Coronary artery (tissue), 2 donors: ENCODE measurements around the gene CHRNE.
"Not testable (repeated sequence)": the region's sequence is repeated elsewhere in the genome, so short reads cannot be mapped to it uniquely, and the experiment has no call there.

Experiments used
- DNase-seq: peaks from one replicate; pipeline ENCODE4 v3.0.0-alpha.2; 2017; ENCODE audit warnings: low spot score
- H3K27ac ChIP-seq, 2 donors: fragments of 200-600 bp; sonication (generic); one replicate each; pipeline ENCODE4 v1.5.1; 2016 to 2019
- H3K4me3 ChIP-seq: fragments of 200-600 bp; sonication (generic); 2 replicates; pipeline ENCODE4 v1.5.1; 2016; ENCODE audit warnings: mild to moderate bottlenecking, moderate library complexity
- TF ChIP-seq, protein P1 (sequence below): fragments of 200-600 bp; sonication (generic); IDR thresholded peaks from one replicate; pipeline ENCODE4 v1.5.1; 2019; ENCODE audit warnings: antibody characterized with exemption

CHRNE gene

DNA sequence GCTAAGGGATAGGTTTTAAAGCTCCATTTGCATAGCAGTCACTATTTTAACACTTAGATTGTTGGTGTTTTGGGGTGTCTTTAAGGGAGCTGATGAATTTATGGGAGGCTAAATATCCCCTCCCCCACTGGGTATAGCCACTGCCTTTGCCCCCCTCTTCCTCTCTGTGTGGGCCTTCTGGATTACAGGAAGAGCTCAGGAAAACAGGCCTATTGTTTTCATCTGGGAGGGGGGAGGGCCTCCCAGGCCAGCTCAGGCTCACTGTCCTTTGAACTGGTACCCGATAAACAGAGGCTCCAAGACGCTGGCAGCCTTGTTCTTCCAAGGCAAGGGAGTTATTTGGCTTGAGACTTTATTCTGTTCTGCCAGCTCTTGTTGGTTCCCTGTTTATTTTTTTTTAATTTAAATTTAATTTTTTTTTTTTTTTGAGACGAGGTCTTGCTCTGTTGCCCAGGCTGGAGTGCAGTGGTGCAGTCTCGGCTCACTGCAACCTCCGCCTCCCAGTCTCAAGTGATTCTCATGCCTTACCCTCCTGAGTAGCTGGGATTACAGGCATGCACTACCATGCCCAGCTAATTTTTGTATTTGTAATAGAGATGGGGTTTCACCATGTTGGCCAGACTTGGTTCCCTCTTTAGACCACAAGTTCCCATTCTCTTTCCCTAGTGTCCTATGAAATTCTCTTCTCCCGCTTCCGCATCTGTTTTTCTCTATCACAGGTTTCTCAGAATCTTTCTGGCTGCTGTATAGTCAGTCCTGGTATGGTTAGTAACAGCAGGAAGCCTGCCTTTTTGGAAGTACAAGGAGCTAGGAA lies 44.6 kb downstream of the CHRNE start:
- no peak for DNase-seq
- Histone ChIP-seq H3K27ac (peak overlapping the region in 1 of 2 donors; percentile 56), H3K4me3 (no peak overlapping the region)
- TF ChIP-seq, protein P1, sequence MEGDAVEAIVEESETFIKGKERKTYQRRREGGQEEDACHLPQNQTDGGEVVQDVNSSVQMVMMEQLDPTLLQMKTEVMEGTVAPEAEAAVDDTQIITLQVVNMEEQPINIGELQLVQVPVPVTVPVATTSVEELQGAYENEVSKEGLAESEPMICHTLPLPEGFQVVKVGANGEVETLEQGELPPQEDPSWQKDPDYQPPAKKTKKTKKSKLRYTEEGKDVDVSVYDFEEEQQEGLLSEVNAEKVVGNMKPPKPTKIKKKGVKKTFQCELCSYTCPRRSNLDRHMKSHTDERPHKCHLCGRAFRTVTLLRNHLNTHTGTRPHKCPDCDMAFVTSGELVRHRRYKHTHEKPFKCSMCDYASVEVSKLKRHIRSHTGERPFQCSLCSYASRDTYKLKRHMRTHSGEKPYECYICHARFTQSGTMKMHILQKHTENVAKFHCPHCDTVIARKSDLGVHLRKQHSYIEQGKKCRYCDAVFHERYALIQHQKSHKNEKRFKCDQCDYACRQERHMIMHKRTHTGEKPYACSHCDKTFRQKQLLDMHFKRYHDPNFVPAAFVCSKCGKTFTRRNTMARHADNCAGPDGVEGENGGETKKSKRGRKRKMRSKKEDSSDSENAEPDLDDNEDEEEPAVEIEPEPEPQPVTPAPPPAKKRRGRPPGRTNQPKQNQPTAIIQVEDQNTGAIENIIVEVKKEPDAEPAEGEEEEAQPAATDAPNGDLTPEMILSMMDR: no peak

DNA sequence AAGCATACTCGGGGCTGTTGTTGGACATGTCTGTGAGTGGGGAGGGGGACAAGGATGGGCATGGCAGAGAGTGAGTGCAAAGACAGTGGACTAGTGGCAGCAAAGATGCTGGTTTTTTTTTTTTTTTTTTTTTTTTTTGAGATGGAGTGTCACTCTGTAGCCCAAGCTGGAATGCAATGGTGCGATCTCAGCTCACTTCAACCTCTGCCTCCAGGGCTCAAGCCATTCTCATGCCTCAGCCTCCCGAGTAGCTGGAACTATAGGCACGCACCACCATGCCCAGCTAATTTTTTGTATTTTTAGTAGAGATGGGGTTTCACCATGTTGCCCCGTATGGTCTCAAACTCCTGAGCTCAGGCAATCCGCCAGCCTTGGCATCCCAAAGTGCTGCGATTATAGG lies 45.6 kb downstream of the CHRNE start:
- peak overlapping the region in 1 of 2 donors; percentile 56 for H3K27ac ChIP-seq
- not testable (repeated sequence) for H3K4me3 ChIP-seq, DNase-seq

- peak overlapping the region in 1 of 2 donors; percentile 32 for H3K27ac ChIP-seq
- no peak for DNase-seq
- TF ChIP-seq, protein P1: no peak
- H3K4me3 ChIP-seq: no peak overlapping the region
Measured at GRCh38 chr17:4856937-4857314, 46.0 kb downstream of the CHRNE start.

DNA sequence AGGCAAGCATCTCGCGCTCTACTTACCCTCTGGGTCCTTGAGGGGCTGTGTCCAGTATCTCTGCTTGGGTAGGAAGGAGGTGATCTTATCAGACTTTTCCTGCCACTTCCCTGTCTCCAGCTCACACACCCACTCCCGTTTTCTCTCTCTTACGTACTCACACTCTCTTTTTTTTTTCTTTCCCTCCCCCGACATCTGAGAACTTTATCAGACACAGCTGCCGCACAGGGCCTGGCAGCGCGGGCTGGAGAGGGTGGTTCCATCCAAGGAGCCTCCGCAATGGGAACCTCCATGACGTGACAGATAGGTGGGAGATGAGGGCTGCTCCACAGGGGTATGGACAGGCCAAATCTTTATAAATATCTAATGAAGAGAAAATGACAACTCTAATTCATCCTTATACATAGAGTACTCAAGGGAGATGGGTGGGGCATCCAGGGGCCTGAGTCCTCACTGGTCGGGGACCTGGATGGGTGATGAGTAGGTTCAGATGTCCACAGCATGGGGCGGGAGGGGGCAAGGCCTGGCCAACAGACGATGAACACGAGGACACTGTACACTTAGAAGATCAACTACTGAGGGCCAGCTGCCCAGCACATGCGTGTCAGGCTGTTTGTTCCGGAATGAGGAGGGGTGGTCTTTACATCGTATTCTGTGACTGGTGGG lies 46.5 kb downstream of the CHRNE start:
- TF ChIP-seq, protein P1: no peak
- H3K4me3 ChIP-seq: no peak overlapping the region
- H3K27ac ChIP-seq: peak overlapping the region in 1 of 2 donors; percentile 32
- no peak for DNase-seq

DNA sequence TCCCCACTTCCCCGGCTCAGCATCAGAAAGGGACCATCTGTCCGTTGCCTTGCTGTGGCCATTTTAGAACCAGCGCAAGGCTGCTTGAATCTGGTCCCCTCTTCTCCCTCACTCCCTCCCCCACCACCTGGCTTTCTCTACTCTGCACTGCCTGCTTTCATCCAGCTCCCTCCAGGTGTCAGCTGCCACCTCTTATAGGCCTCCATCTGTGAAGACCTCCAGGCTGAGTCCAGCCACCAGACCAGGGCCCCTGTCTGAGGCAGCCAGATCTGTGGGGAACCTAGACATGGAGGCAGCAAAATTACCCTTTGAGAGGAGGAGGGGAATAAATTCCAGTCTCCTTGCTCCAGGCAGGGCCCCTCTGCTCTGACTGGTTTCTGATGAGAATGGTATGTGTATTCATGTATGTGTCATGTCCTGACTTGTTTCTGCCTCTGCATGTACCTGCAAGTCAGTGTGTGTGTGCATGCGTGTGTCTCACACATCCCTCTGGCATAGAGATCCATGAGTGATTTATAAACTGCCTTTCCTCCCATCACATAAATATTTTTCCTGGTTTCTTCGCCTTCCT lies 48.7 kb downstream of the CHRNE start:
- no peak for DNase-seq
- H3K27ac ChIP-seq: no peak overlapping the region
- no peak overlapping the region for H3K4me3 ChIP-seq
- TF ChIP-seq, protein P1: no peak

DNA sequence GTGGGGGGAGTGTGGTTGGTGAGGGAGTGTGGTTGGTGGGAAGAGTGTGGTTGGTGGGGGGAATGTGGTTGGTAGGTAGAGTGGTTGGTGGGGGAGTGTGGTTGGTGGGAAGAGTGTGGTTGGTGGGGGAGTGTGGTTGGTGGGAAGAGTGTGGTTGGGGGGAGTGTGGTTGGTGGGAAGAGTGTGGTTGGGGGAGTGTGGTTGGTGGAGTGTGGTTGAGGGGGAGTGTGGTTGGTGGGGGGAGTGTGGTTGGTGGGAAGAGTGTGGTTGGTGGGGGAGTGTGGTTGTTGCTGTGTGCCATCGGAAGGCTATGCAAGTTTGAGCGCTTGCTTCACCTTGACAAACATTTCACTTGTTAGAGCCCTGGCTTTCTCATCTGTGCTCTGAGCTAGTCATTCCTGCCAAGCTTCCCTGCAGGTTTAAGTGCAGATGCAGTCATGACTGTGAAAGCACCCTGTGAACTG lies 49.7 kb downstream of the CHRNE start:
- Histone ChIP-seq H3K4me3 (no peak overlapping the region), H3K27ac (no peak overlapping the region)
- TF ChIP-seq, protein P1: no peak
- no peak for DNase-seq

- TF ChIP-seq, protein P1: no peak
- Histone ChIP-seq H3K4me3 (no peak overlapping the region), H3K27ac (no peak overlapping the region)
- DNase-seq: no peak
Measured at GRCh38 chr17:4852567-4853207, 50.2 kb downstream of the CHRNE start.
